Ascending aorta (tissue), 2 donors: ENCODE data around the gene TBX5. TPM values are rescaled to one million over a fixed set of nuclear protein-coding genes. Genes with fewer than 3 reads are reported as not detected.

Experiments used
- DNase-seq, 2 donors: peaks; one replicate each; pipeline ENCODE4 v3.0.0-alpha.2; 2019; ENCODE audit warnings: low spot score in 2 of 2
- H3K27ac ChIP-seq, 2 donors: fragments of 200-600 bp; sonication (generic); one replicate each; pipeline ENCODE4 v1.5.1; 2016 to 2017; ENCODE audit warnings: mild to moderate bottlenecking in 1 of 2
- H3K27me3 ChIP-seq: fragments of 200-600 bp; sonication (generic); one replicate; pipeline ENCODE4 v1.5.1; 2017
- H3K36me3 ChIP-seq, 2 donors: fragments of 200-600 bp; sonication (generic); one replicate each; pipeline ENCODE4 v1.5.1; 2016
- H3K4me1 ChIP-seq, 2 donors: fragments of 200-600 bp; sonication (generic); one replicate each; pipeline ENCODE4 v1.5.1; 2016 to 2017; ENCODE audit warnings: mild to moderate bottlenecking in 1 of 2
- H3K4me3 ChIP-seq, 2 donors: fragments of 200-600 bp; sonication (generic); one replicate each; pipeline ENCODE4 v1.5.1; 2016 to 2017; ENCODE audit warnings: mild to moderate bottlenecking in 1 of 2
- H3K9me3 ChIP-seq, 2 donors: fragments of 200-600 bp; sonication (generic); one replicate each; pipeline ENCODE4 v1.5.1; 2016
- intact Hi-C: fragments of 100-400 bp; cut with DNase I; formaldehyde crosslinking; loops from one replicate; pipeline ENCODE4 v1.15.1; 2023
- total RNA-seq: library from RNA; depleted of rRNA; stranded (reverse); fragments of >200 nt; gene quantifications from one replicate; pipeline ENCODE4 v1.1.0, GENCODE V29; 2016
- TF ChIP-seq, protein P1 (sequence below), 3 experiments: fragments of 200-600 bp in 2 of 3; fragments of 450-650 bp in 1 of 3; sonication (generic) in 2 of 3; IDR thresholded peaks; one replicate each; pipeline ENCODE4 v1.5.1; 2016 to 2019; ENCODE audit warnings: antibody characterized with exemption in 3 of 3, mild to moderate bottlenecking in 1 of 3, moderate library complexity in 1 of 3

Gene TBX5
- total RNA-seq, 1 donor from 2014 or later, result not detected

DNA sequence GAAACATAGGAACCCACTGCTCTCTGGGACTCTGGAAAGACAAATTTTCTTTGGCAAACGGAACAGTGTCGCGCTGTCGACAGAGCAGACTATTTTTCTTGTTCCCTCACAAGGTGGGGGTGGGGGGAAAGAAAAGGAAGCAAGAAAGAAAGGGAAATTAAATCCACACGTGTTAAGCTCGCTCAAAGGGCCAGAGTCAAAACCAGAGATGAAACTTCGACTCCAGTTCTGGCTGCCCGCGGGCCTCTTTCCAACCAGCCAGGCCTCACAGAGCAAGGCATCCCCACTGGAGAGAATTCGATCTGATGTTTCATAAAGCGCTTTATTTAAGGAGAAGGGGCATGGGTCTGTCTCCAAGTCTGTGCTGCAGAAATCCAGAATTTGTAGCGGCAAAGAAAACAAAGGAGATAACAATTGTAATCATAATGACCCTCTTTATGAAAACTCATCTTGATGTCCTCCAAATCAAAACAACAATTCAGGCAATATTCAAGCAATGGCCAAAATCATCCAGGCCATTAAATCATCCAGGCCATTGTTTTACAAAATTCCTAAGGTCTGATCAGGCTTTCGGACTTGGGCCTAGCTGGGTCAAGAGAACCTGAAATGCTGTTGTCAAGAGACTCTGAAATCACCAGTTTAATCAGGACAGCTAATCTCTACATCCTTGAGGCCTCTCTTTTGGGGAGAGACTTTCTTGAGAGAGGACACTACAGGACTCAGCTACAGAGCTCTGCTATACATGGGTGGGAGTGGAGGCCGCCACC lies 5.3 kb upstream of the TBX5 start:
- intact Hi-C loops, result no loop called here

DNA sequence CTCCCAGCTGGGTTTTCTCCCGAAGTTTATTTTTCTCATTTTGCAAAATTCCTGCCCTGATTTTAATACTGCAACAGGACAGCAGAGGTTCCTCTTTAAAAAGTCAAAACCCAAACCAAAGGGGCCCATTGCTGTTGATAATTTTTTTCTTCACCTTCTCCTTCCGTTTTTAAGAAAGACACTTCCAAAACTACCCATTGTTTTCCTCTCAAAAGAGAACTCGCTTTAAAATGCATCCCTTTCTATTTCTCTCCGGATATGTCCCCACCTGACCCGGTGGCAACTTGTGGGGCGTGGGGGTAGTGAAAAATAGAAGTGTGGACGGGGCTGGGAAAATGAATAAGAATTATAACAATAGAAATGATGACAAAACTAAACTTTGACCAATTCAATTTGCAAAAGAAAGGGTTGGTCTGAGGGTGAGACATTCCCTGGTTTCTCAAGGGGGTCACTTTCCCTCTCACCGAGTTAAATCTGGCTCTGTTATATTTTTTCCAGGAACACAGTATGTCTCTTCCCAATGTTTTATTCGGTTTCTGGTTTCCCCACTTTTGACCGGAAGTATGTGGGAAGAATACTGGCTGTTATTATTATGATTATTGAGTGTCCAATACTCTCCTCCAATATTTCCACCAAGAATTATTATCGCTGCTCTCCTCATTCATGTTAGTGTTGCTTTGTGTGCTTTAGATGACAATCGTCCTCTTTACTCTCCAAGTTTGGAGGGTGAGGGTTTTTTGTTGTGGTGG lies 4.1 kb upstream of the TBX5 start:
- Histone ChIP-seq H3K27me3 (peaks cover 28% of the 10 kb centered on the region), H3K4me3 (peak overlapping the region; percentile 52 to 66), H3K27ac (no peak overlapping the region), H3K4me1 (peaks cover 3 to 8% of the 10 kb centered on the region in 2 donors), H3K36me3 (no peaks in the 10 kb centered on the region), H3K9me3 (no peaks in the 10 kb centered on the region)
- DNase-seq, result no peak
- intact Hi-C loops, result no loop called here
- TF ChIP-seq, protein P1, sequence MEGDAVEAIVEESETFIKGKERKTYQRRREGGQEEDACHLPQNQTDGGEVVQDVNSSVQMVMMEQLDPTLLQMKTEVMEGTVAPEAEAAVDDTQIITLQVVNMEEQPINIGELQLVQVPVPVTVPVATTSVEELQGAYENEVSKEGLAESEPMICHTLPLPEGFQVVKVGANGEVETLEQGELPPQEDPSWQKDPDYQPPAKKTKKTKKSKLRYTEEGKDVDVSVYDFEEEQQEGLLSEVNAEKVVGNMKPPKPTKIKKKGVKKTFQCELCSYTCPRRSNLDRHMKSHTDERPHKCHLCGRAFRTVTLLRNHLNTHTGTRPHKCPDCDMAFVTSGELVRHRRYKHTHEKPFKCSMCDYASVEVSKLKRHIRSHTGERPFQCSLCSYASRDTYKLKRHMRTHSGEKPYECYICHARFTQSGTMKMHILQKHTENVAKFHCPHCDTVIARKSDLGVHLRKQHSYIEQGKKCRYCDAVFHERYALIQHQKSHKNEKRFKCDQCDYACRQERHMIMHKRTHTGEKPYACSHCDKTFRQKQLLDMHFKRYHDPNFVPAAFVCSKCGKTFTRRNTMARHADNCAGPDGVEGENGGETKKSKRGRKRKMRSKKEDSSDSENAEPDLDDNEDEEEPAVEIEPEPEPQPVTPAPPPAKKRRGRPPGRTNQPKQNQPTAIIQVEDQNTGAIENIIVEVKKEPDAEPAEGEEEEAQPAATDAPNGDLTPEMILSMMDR (IDR thresholded peaks at IDR 0.05), result no peak

More for the DNA sequence above, 5.3 kb upstream of the TBX5 start:
- Histone ChIP-seq H3K4me3 (no peak overlapping the region), H3K9me3 (no peaks in the 10 kb centered on the region), H3K27ac (no peak overlapping the region), H3K27me3 (peaks cover 21% of the 10 kb centered on the region), H3K4me1 (peaks cover 0 to 3% of the 10 kb centered on the region in 2 donors), H3K36me3 (no peaks in the 10 kb centered on the region)
- TF ChIP-seq, protein P1 (IDR thresholded peaks at IDR 0.05), result no peak
- no peak for DNase-seq

DNA sequence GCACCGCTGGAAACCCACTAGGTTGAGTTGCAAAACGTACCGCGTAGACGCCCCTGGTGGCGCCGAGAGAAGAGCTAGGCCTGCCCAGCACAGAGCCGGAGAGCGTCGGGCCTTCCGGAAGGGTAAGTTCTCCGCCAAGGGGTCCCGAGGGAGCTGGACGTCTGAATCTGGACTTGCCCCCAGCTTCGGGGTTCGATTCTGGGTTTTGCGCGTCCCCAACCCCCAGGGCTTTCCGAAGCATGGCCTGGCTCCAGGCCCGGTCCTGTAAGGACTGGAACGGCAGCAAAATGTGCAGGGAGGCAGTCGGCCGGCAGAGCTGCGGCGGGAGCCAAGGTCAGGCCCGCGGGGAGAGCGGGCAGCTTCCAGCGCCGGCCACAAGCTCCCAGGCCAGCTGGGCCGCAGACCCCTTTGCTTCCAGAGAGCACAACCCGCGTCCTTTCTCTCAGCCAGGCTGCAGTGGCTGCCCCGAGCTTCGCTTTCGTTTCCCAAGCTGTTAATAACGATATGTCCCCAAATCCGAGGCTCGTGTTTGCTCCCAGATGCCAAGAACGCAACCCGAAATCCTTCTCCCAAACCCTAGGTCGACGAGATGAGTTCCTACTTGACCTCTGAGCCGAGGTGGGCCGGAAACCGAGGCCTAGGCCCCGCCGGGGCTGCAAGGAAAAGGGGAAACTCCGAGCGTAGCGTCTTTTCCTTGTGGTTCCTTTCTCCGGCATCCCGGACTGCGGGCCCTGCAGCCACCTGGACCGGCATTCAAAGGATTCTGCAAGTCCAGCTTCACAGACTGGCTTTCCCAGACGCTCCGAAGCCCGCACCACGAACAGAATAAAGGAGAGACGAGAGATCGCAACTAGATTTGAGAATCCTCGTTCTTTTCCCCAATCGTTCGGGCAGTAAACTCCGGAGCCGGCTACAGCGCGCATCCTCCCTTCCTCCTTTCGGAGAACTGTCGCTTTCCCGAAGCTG lies 3.2 kb upstream of the TBX5 start:
- peaks cover 3 to 9% of the 10 kb centered on the region in 2 donors for H3K4me1 ChIP-seq
- no peaks in the 10 kb centered on the region for H3K36me3 ChIP-seq
- H3K9me3 ChIP-seq, result no peaks in the 10 kb centered on the region
- peaks cover 27% of the 10 kb centered on the region for H3K27me3 ChIP-seq
- no peak overlapping the region for H3K27ac ChIP-seq
- H3K4me3 ChIP-seq, result peak overlapping the region; percentile 52 to 66
- intact Hi-C loops, result no loop called here
- TF ChIP-seq, protein P1 (IDR thresholded peaks at IDR 0.05), result no peak
- DNase-seq, result no peak

DNA sequence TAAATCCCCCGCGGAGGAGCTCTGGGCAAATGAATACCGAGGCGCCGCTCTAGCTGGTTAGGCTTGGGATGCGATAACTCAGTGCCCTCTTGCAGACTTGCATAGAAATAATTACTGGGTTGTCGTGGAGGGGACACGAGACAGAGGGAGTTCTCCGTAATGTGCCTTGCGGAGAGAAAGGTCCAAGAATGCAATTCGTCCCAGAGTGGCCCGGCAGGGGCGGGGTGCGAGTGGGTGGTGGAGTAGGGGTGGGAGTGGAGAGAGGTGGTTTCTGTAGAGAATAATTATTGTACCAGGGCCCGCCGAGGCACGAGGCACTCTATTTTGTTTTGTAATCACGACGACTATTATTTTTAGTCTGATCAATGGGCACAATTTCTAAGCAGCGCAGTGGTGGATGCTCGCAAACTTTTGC lies 2.5 kb upstream of the TBX5 start:
- intact Hi-C loops, result no loop called here
- H3K27ac ChIP-seq, result no peak overlapping the region
- peaks cover 3 to 9% of the 10 kb centered on the region in 2 donors for H3K4me1 ChIP-seq
- DNase-seq, result no peak
- peak overlapping the region; percentile 52 to 66 for H3K4me3 ChIP-seq
- H3K27me3 ChIP-seq, result peaks cover 24% of the 10 kb centered on the region
- TF ChIP-seq, protein P1 (IDR thresholded peaks at IDR 0.05), result no peak
- H3K9me3 ChIP-seq, result no peaks in the 10 kb centered on the region
- H3K36me3 ChIP-seq, result no peaks in the 10 kb centered on the region

DNA sequence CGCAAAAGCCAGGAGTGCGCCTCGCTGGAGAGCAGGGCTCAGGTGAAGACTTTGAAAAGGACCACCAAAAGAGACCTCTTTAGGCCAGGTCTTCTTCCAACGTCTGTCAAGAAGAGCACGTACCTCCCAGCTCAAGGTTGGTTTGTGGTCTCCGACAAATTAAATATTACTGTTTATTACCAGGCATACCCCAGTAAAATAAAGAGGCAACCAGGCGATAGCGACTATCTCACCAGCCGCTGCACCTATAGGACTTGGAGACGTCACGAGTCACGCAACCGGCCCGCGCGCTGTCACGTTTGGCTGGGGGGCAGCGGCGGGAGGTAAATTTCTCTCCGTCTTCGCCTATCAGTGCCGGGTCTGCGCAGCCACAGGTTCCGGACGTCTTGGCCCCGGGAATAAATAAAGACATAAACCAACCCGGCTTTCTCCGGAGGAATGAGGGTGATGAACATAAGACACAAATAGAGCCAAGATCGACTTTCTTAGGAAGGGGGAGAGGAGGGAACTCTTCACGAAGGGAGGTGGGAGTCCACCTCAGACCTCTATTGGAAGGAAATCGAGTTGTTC lies 2.0 kb upstream of the TBX5 start:
- H3K9me3 ChIP-seq, result no peaks in the 10 kb centered on the region
- H3K4me3 ChIP-seq, result no peak overlapping the region
- H3K27ac ChIP-seq, result no peak overlapping the region
- DNase-seq, result no peak
- intact Hi-C loops, result no loop called here
- H3K36me3 ChIP-seq, result no peaks in the 10 kb centered on the region
- peaks cover 24% of the 10 kb centered on the region for H3K27me3 ChIP-seq
- TF ChIP-seq, protein P1 (IDR thresholded peaks at IDR 0.05), result no peak
- H3K4me1 ChIP-seq, result peaks cover 3 to 9% of the 10 kb centered on the region in 2 donors
